ENCODE results near the gene CRYGB. TPM values are rescaled to one million over a fixed set of nuclear protein-coding genes. Genes with fewer than 3 reads are reported as not detected.

CRYGB gene
- total and polyA plus RNA-seq, 2 of the 13 experiments (the other 11 are each of a cell fraction or from before 2014, with no cell fraction given): not detected

DNA sequence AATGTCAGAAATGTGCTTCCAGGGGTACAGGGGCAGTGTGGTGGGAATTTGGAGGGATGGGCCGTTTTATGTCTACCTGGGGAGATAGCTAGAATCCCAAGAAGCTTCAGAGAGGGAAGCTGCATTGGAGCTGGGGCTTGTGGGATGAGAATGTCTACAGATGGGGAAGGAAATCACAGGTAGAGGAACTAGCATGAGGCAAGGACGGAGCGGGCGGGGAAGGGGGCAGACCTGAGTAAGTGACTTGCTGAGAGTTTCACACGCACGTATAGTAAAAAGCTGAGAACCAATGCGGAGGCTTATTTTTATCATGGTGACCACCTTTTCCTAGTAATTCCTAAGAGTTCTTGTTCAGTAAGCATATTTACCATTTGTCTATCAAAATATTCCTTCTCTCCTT lies 37.6 kb upstream of the CRYGB start:
- ATAC-seq: peak; percentile 34; the same call in 2 of the 3 replicates
- intact Hi-C loops (cut with micrococcal nuclease; ENCODE audit: unreplicated experiment): no loop called here
- H3K27ac ChIP-seq (ENCODE audit: extremely low read length, insufficient read depth, low read length): no peak overlapping the region
- TF ChIP-seq, protein P1, sequence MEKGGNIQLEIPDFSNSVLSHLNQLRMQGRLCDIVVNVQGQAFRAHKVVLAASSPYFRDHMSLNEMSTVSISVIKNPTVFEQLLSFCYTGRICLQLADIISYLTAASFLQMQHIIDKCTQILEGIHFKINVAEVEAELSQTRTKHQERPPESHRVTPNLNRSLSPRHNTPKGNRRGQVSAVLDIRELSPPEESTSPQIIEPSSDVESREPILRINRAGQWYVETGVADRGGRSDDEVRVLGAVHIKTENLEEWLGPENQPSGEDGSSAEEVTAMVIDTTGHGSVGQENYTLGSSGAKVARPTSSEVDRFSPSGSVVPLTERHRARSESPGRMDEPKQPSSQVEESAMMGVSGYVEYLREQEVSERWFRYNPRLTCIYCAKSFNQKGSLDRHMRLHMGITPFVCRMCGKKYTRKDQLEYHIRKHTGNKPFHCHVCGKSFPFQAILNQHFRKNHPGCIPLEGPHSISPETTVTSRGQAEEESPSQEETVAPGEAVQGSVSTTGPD (CRISPR knock-in tag; IDR thresholded peaks at IDR 0.05): no peak
- TF ChIP-seq, protein P2, sequence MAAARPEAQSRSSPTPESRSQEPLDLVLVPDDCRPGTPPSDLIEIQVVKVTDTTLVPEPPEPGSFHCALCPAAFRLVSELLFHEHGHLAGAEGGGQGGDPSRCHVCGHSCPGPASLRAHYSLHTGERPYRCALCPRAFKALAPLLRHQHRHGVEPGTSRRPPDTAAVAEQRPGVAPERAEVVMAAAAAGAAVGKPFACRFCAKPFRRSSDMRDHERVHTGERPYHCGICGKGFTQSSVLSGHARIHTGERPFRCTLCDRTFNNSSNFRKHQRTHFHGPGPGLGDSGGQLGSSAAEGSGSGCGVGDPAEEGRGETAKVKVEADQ (CRISPR knock-in tag; IDR thresholded peaks at IDR 0.05; ENCODE audit: borderline replicate concordance): no peak
- TF ChIP-seq PREB (CRISPR knock-in tag; IDR thresholded peaks at IDR 0.05) (no peak), HNRNPL (IDR thresholded peaks at IDR 0.05; ENCODE audit: low read depth, low read length) (no peak), ZNF431 (CRISPR knock-in tag; IDR thresholded peaks at IDR 0.05; ENCODE audit: borderline replicate concordance, low read depth) (no peak), ZNF558 (CRISPR knock-in tag; IDR thresholded peaks at IDR 0.05; ENCODE audit: borderline replicate concordance) (no peak), TEAD2 (CRISPR knock-in tag; IDR thresholded peaks at IDR 0.05) (no peak), HOXA7 (CRISPR knock-in tag; IDR thresholded peaks at IDR 0.05) (no peak), FOSL2 (CRISPR knock-in tag; IDR thresholded peaks at IDR 0.05) (no peak), GMEB2 (CRISPR knock-in tag; IDR thresholded peaks at IDR 0.05; ENCODE audit: low read depth) (no peak), CCDC6 (CRISPR knock-in tag; IDR thresholded peaks at IDR 0.05) (no peak), PTBP1 (IDR thresholded peaks at IDR 0.05; ENCODE audit: low read depth, low read length, poor library complexity, severe bottlenecking) (no peak), TCF7 (IDR thresholded peaks at IDR 0.05; ENCODE audit: low read depth) (no peak), MYC (CRISPR knock-in tag; IDR thresholded peaks at IDR 0.05; ENCODE audit: borderline replicate concordance) (no peak)
- TF ChIP-seq, protein P3, sequence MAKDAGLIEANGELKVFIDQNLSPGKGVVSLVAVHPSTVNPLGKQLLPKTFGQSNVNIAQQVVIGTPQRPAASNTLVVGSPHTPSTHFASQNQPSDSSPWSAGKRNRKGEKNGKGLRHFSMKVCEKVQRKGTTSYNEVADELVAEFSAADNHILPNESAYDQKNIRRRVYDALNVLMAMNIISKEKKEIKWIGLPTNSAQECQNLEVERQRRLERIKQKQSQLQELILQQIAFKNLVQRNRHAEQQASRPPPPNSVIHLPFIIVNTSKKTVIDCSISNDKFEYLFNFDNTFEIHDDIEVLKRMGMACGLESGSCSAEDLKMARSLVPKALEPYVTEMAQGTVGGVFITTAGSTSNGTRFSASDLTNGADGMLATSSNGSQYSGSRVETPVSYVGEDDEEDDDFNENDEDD (CRISPR knock-in tag; IDR thresholded peaks at IDR 0.05; ENCODE audit: borderline replicate concordance): no peak
- TF ChIP-seq, protein P4, sequence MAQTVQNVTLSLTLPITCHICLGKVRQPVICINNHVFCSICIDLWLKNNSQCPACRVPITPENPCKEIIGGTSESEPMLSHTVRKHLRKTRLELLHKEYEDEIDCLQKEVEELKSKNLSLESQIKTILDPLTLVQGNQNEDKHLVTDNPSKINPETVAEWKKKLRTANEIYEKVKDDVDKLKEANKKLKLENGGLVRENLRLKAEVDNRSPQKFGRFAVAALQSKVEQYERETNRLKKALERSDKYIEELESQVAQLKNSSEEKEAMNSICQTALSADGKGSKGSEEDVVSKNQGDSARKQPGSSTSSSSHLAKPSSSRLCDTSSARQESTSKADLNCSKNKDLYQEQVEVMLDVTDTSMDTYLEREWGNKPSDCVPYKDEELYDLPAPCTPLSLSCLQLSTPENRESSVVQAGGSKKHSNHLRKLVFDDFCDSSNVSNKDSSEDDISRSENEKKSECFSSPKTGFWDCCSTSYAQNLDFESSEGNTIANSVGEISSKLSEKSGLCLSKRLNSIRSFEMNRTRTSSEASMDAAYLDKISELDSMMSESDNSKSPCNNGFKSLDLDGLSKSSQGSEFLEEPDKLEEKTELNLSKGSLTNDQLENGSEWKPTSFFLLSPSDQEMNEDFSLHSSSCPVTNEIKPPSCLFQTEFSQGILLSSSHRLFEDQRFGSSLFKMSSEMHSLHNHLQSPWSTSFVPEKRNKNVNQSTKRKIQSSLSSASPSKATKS (CRISPR knock-in tag; IDR thresholded peaks at IDR 0.05): no peak

More for the DNA sequence above, 37.6 kb upstream of the CRYGB start:
- no TSS peak for BruUV-seq (replicated peaks)
- Histone ChIP-seq H3K36me3 (replicated peaks in 1 of 2; ENCODE audit: control insufficient read depth in 1 of 2, insufficient read depth in 2 of 2, low read length in 2 of 2) (no peaks in the 10 kb centered on the region), H3K27me3 (ENCODE audit: control insufficient read depth in 1 of 2, insufficient read depth in 2 of 2, low read length in 2 of 2) (peaks cover 0 to 17% of the 10 kb centered on the region in 2 experiments; a peak in 3 of 5 replicates), H4K20me1 (ENCODE audit: insufficient read depth, low read length) (no peaks in the 10 kb centered on the region), H3K4me2 (ENCODE audit: low read depth, low read length) (peak overlapping the region; percentile 37), H3K4me1 (ENCODE audit: insufficient read depth, low read length) (peaks cover 28% of the 10 kb centered on the region), H3K4me3 (replicated peaks in 1 of 3; ENCODE audit: insufficient read depth in 1 of 3, low read depth in 2 of 3, low read length in 3 of 3) (0 out of 6 replicates have a peak overlapping the region, but pooled peaks of 1 of the 3 experiments have one; percentile 4), H3K79me2 (ENCODE audit: insufficient read depth, low read length) (no peaks in the 10 kb centered on the region), H2AFZ (ENCODE audit: low read length) (no peak overlapping the region), H3K9ac (ENCODE audit: insufficient read depth, low read depth, low read length) (no peak overlapping the region), H3K9me3 (ENCODE audit: low read length) (no peaks in the 10 kb centered on the region)
- in situ Hi-C loops (cut with HindIII; ENCODE audit: extremely low pct_ligation_motif_present, low pct_unique_long_range_greater_than_20kb): no loop called here
- CTCF ChIA-PET (ENCODE audit: low intra/inter-chr PET ratio, low total read pairs): no interaction called here
- DNase-seq (ENCODE audit: low spot score) (no peak), FAIRE-seq (no peak)
- POLR2A ChIA-PET: no interaction called here
- 43% methylated on average over 7 of the region's 7 CpGs for WGBS (ENCODE audit: low lambda C conversion rate)

All from HepG2 (cell line).